Natural killer cell treated with Interleukin-12 subunit alpha and Interleukin-12 subunit beta and Interleukin-15 and Interleukin-18, amount 100 ng/mL, for 72 hours (primary cell): ENCODE measurements around the gene AGAP1. TPM values are rescaled to one million over a fixed set of nuclear protein-coding genes. Genes with fewer than 3 reads are reported as not detected.
"Not testable (repeated sequence)": the region's sequence is repeated elsewhere in the genome, so short reads cannot be mapped to it uniquely, and the experiment has no call there.

Experiments used
- ATAC-seq, 2 donors: fragments of 150-1000 bp; cut with Tn5 transposase in 1 of 2; sonication (Bioruptor Pico), chemical (Tn5 transposase) in 1 of 2; 2 replicates each; pipeline ENCODE4 v1.10.0; 2021
- DNase-seq: peaks from one replicate; pipeline ENCODE4 v3.0.0; 2022; ENCODE audit warnings: low spot score
- H3K27ac Mint-ChIP-seq, 2 donors: 1 replicate in 1 of 2; 2 replicates in 1 of 2; pipeline ENCODE4 v1.8.0; 2022; ENCODE audit warnings: mixed read lengths in 2 of 2, mild to moderate bottlenecking in 1 of 2, moderate library complexity in 1 of 2
- H3K27me3 Mint-ChIP-seq, 2 donors: 1 replicate in 1 of 2; 2 replicates in 1 of 2; pipeline ENCODE4 v1.8.0; 2022; ENCODE audit warnings: mixed read lengths in 2 of 2
- H3K36me3 Mint-ChIP-seq: one replicate; pipeline ENCODE4 v1.8.0; 2022; ENCODE audit warnings: mixed read lengths
- H3K4me1 Mint-ChIP-seq, 2 donors: 1 replicate in 1 of 2; 2 replicates in 1 of 2; pipeline ENCODE4 v1.8.0; 2022; ENCODE audit warnings: low read depth in 2 of 2, mixed read lengths in 2 of 2, mild to moderate bottlenecking in 1 of 2
- H3K4me3 Mint-ChIP-seq: one replicate; pipeline ENCODE4 v1.8.0; 2022; ENCODE audit warnings: mixed read lengths
- H3K9me3 Mint-ChIP-seq: 2 replicates; pipeline ENCODE4 v1.8.0; 2022; ENCODE audit warnings: mixed read lengths
- total RNA-seq, 2 donors: library from RNA; stranded (reverse); gene quantifications; one replicate each; pipeline ENCODE4 v1.2.3, GENCODE V29; 2022

Gene AGAP1
- total RNA-seq, 2 donors from 2014 or later = 5.2 to 7.4 TPM

- H3K27ac Mint-ChIP-seq = no peak overlapping the region
These were observed 103.3 kb downstream of the AGAP1 start for GRCh38 chr2:235597081-235597615.

GRCh38 chr2:235598026-235598425 is 104.2 kb downstream of the AGAP1 start:
- Mint-ChIP-seq H3K4me1 (no peaks in the 10 kb centered on the region), H3K27me3 (peaks cover 8 to 11% of the 10 kb centered on the region in 2 donors)

More at GRCh38 chr2:235597081-235597615, 103.3 kb downstream of the AGAP1 start:
- H3K4me1 Mint-ChIP-seq = no peaks in the 10 kb centered on the region
- H3K27me3 Mint-ChIP-seq = peaks cover 8% of the 10 kb centered on the region in 2 donors
- no peak overlapping the region for H3K4me3 Mint-ChIP-seq
- H3K36me3 Mint-ChIP-seq = no peaks in the 10 kb centered on the region
- no peak for ATAC-seq
- DNase-seq = no peak
- H3K9me3 Mint-ChIP-seq = no peaks in the 10 kb centered on the region

GRCh38 chr2:235598532-235599531 is 105.0 kb downstream of the AGAP1 start:
- Mint-ChIP-seq H3K9me3 (no peaks in the 10 kb centered on the region), H3K27me3 (peaks cover 8 to 13% of the 10 kb centered on the region in 2 donors), H3K4me1 (no peaks in the 10 kb centered on the region), H3K36me3 (no peaks in the 10 kb centered on the region), H3K4me3 (no peak overlapping the region), H3K27ac (no peak overlapping the region)
- ATAC-seq (no peak), DNase-seq (no peak)

More at GRCh38 chr2:235598026-235598425, 104.2 kb downstream of the AGAP1 start:
- no peak for ATAC-seq
- Mint-ChIP-seq H3K4me3 (no peak overlapping the region), H3K27ac (no peak overlapping the region), H3K9me3 (no peaks in the 10 kb centered on the region), H3K36me3 (no peaks in the 10 kb centered on the region)
- DNase-seq = no peak

- no peak overlapping the region for H3K4me3 Mint-ChIP-seq
- H3K27ac Mint-ChIP-seq = no peak overlapping the region
- no peaks in the 10 kb centered on the region for H3K36me3 Mint-ChIP-seq
- no peaks in the 10 kb centered on the region for H3K4me1 Mint-ChIP-seq
- peaks cover 8 to 13% of the 10 kb centered on the region in 2 donors for H3K27me3 Mint-ChIP-seq
- H3K9me3 Mint-ChIP-seq = no peaks in the 10 kb centered on the region
- no peak for DNase-seq
- no peak for ATAC-seq
These were observed 105.9 kb downstream of the AGAP1 start for GRCh38 chr2:235599596-235600338.

- Mint-ChIP-seq H3K27me3 (peaks cover 12 to 15% of the 10 kb centered on the region in 2 donors), H3K9me3 (no peaks in the 10 kb centered on the region)
- no peak for DNase-seq
These were observed 106.6 kb downstream of the AGAP1 start for GRCh38 chr2:235600406-235600805.

GRCh38 chr2:235600926-235601325 is 107.1 kb downstream of the AGAP1 start:
- H3K9me3 Mint-ChIP-seq = no peaks in the 10 kb centered on the region
- H3K4me3 Mint-ChIP-seq = no peak overlapping the region
- peaks cover 16 to 20% of the 10 kb centered on the region in 2 donors for H3K27me3 Mint-ChIP-seq
- DNase-seq = no peak
- no peaks in the 10 kb centered on the region for H3K4me1 Mint-ChIP-seq
- ATAC-seq = no peak
- no peaks in the 10 kb centered on the region for H3K36me3 Mint-ChIP-seq
- no peak overlapping the region for H3K27ac Mint-ChIP-seq

More at GRCh38 chr2:235600406-235600805, 106.6 kb downstream of the AGAP1 start:
- H3K27ac Mint-ChIP-seq = no peak overlapping the region
- H3K4me1 Mint-ChIP-seq = no peaks in the 10 kb centered on the region
- H3K4me3 Mint-ChIP-seq = no peak overlapping the region
- ATAC-seq = no peak
- no peaks in the 10 kb centered on the region for H3K36me3 Mint-ChIP-seq

- DNase-seq (no peak), ATAC-seq (no peak)
- Mint-ChIP-seq H3K36me3 (no peaks in the 10 kb centered on the region), H3K4me3 (no peak overlapping the region), H3K27me3 (peaks cover 16 to 20% of the 10 kb centered on the region in 2 donors), H3K4me1 (no peaks in the 10 kb centered on the region), H3K9me3 (no peaks in the 10 kb centered on the region), H3K27ac (no peak overlapping the region)
These were observed 108.3 kb downstream of the AGAP1 start for GRCh38 chr2:235601960-235602704.

GRCh38 chr2:235602971-235603370 is 109.1 kb downstream of the AGAP1 start:
- not testable (repeated sequence) for H3K9me3 Mint-ChIP-seq, ATAC-seq, H3K36me3 Mint-ChIP-seq, DNase-seq, H3K4me1 Mint-ChIP-seq, H3K4me3 Mint-ChIP-seq, H3K27ac Mint-ChIP-seq
- peaks cover 16 to 18% of the 10 kb centered on the region in 2 donors for H3K27me3 Mint-ChIP-seq

- Mint-ChIP-seq H3K27ac (no peak overlapping the region), H3K36me3 (no peaks in the 10 kb centered on the region), H3K4me1 (no peaks in the 10 kb centered on the region), H3K4me3 (no peak overlapping the region), H3K27me3 (peaks cover 16 to 18% of the 10 kb centered on the region in 2 donors), H3K9me3 (no peaks in the 10 kb centered on the region)
- ATAC-seq (no peak), DNase-seq (no peak)
These were observed 109.8 kb downstream of the AGAP1 start for GRCh38 chr2:235603659-235604058.

- DNase-seq (no peak), ATAC-seq (no peak)
- no peak overlapping the region for H3K27ac Mint-ChIP-seq
- H3K9me3 Mint-ChIP-seq = no peaks in the 10 kb centered on the region
- no peaks in the 10 kb centered on the region for H3K36me3 Mint-ChIP-seq
- peaks cover 16 to 22% of the 10 kb centered on the region in 2 donors for H3K27me3 Mint-ChIP-seq
- H3K4me1 Mint-ChIP-seq = no peaks in the 10 kb centered on the region
- no peak overlapping the region for H3K4me3 Mint-ChIP-seq
These were observed 111.6 kb downstream of the AGAP1 start for GRCh38 chr2:235605312-235606003.

- Mint-ChIP-seq H3K36me3 (no peaks in the 10 kb centered on the region), H3K4me1 (no peaks in the 10 kb centered on the region), H3K27me3 (peaks cover 16 to 19% of the 10 kb centered on the region in 2 donors), H3K4me3 (no peak overlapping the region), H3K9me3 (no peaks in the 10 kb centered on the region), H3K27ac (no peak overlapping the region)
- no peak for DNase-seq
- no peak for ATAC-seq
These were observed 112.3 kb downstream of the AGAP1 start for GRCh38 chr2:235606004-235606715.

- peaks cover 10 to 16% of the 10 kb centered on the region in 2 donors for H3K27me3 Mint-ChIP-seq
- H3K27ac Mint-ChIP-seq = no peak overlapping the region
- ATAC-seq (no peak), DNase-seq (no peak)
- H3K36me3 Mint-ChIP-seq = no peaks in the 10 kb centered on the region
- no peak overlapping the region for H3K4me3 Mint-ChIP-seq
- H3K9me3 Mint-ChIP-seq = no peaks in the 10 kb centered on the region
- no peaks in the 10 kb centered on the region for H3K4me1 Mint-ChIP-seq
These were observed 113.8 kb downstream of the AGAP1 start for GRCh38 chr2:235607546-235608199.
